ENCODE measurements around the gene WRAP73. TPM values are rescaled to one million over a fixed set of nuclear protein-coding genes. Genes with fewer than 3 reads are reported as not detected.

The WRAP73 gene
- total RNA-seq, 1 donor from 2014 or later = 6.0 TPM

GRCh38 chr1:3650248-3651025 is 534 bp upstream of the WRAP73 start:
- DNase-seq (ENCODE audit: low spot score) = no peak

- DNase-seq (ENCODE audit: low spot score) = no peak
These were observed 3.3 kb downstream of the WRAP73 start for GRCh38 chr1:3646596-3646995.

GRCh38 chr1:3645666-3646355 is 4.1 kb downstream of the WRAP73 start:
- DNase-seq (ENCODE audit: low spot score) = no peak

GRCh38 chr1:3645247-3645646 is 4.7 kb downstream of the WRAP73 start:
- DNase-seq (ENCODE audit: low spot score) = no peak

- no peak for DNase-seq (ENCODE audit: low spot score)
These were observed 5.6 kb downstream of the WRAP73 start for GRCh38 chr1:3644273-3644672.

GRCh38 chr1:3642919-3643675 is 6.8 kb downstream of the WRAP73 start:
- DNase-seq (ENCODE audit: low spot score) = no peak

GRCh38 chr1:3641816-3642215 is 8.1 kb downstream of the WRAP73 start:
- no peak for DNase-seq (ENCODE audit: low spot score)

GRCh38 chr1:3641046-3641760 is 8.7 kb downstream of the WRAP73 start:
- DNase-seq (ENCODE audit: low spot score) = no peak

GRCh38 chr1:3640121-3640837 is 9.6 kb downstream of the WRAP73 start:
- DNase-seq (ENCODE audit: low spot score) = no peak

GRCh38 chr1:3639397-3639911 is 10.4 kb downstream of the WRAP73 start:
- DNase-seq (ENCODE audit: low spot score) = no peak

GRCh38 chr1:3638676-3639075 is 11.2 kb downstream of the WRAP73 start:
- DNase-seq (ENCODE audit: low spot score) = no peak

GRCh38 chr1:3638027-3638426 is 11.9 kb downstream of the WRAP73 start:
- no peak for DNase-seq (ENCODE audit: low spot score)

- no peak for DNase-seq (ENCODE audit: low spot score)
These were observed 13.4 kb downstream of the WRAP73 start for GRCh38 chr1:3636531-3636930.

- DNase-seq (ENCODE audit: low spot score) = no peak
These were observed 13.8 kb downstream of the WRAP73 start for GRCh38 chr1:3636080-3636479.

- no peak for DNase-seq (ENCODE audit: low spot score)
These were observed 15.7 kb downstream of the WRAP73 start for GRCh38 chr1:3634059-3634800.

GRCh38 chr1:3633344-3634058 is 16.4 kb downstream of the WRAP73 start:
- DNase-seq (ENCODE audit: low spot score) = no peak

GRCh38 chr1:3632716-3633343 is 17.1 kb downstream of the WRAP73 start:
- DNase-seq (ENCODE audit: low spot score) = no peak

GRCh38 chr1:3632298-3632697 is 17.6 kb downstream of the WRAP73 start:
- no peak for DNase-seq (ENCODE audit: low spot score)
